GM21619 (cell line): ENCODE data around the gene JUP.

Source experiments
- ATAC-seq: cut with Tn5 transposase; IDR thresholded peaks from one replicate; pipeline ENCODE4 v1.9.1; 2021; ENCODE audit not compliant: unreplicated experiment

The JUP gene

DNA sequence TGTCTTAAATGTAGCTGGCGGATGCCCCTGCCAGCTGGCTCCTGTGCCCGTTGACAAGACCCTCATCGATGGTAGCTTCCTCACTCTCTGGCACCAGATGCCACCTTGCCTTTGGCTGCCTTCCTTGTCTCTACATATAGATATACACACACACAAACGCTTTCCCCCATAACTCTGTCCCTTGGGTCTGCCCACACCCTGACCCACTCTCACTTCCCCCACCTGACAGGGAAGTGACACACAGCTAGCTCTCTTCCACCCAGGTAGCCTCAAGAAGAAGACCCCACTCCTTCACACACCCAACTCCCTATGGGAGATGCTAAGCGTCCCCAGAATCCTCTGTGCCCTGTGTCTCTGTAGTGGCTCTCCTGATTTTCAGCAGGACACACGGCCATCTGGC is 25.6 kb downstream of the JUP start:
- ATAC-seq: no peak

DNA sequence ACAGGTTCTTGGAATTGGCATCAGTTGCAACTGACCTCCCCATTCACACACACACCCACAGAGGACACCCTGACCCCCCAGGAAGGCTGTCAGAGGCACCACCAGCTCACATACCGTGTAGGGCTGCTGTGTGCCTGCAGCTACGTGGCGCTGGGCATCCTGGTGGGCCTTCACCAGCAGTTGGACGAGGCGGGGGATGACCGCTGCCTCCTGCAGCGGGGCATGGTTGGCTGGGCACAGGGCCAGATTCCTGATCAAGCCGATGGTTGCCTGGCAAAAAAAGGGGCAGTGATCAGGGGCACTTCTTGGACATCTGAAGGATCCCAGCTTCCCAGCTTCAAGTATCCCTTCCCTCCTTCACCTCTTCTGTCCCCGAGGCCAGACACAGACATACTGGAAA is 27.9 kb downstream of the JUP start:
- no peak for ATAC-seq

GRCh38 chr17:41754066-41754465 is 32.4 kb downstream of the JUP start:
- no peak for ATAC-seq

GRCh38 chr17:41751288-41751687 is 35.2 kb downstream of the JUP start:
- no peak for ATAC-seq

DNA sequence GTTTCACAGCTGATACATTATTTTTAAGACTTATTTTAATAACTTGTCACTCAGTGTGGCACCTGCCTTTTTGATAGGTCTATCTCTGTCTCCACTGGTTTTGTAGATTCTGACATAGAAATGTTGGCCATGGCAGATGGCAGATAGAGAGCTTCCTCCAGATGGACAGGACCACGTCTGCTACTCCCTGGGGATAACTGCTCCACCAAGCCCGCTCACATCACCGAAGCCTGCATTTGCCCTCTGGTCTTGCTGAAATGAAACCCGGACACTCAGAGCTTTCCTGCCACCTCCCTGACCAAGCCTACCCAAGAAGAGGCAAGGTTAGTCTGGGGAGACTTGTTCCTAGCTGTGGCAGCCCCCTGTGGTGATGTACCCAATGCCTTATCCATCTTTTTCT is 35.6 kb downstream of the JUP start:
- no peak for ATAC-seq

- no peak for ATAC-seq
Observed at GRCh38 chr17:41748275-41748674, 38.2 kb downstream of the JUP start.

GRCh38 chr17:41741709-41742108 is 44.8 kb downstream of the JUP start:
- no peak for ATAC-seq

DNA sequence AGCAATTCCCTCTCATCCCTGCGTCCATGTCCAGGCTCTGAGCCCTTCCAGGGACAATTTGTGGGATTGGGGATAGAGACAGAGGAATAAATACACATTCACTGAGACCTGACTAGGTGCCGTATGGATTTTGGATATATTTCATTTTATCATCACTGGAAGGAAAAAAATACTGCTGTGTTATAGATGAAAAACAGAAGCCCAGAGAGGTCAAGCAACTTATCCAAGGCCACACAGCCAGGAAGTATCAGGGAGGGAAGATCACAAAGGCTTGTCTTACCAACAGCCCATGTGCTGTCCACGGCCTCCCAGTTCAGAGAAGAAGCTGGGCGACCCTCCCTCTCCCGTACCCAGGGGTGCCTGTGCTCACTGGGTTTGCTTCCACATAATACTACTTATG is 46.0 kb downstream of the JUP start:
- no peak for ATAC-seq

DNA sequence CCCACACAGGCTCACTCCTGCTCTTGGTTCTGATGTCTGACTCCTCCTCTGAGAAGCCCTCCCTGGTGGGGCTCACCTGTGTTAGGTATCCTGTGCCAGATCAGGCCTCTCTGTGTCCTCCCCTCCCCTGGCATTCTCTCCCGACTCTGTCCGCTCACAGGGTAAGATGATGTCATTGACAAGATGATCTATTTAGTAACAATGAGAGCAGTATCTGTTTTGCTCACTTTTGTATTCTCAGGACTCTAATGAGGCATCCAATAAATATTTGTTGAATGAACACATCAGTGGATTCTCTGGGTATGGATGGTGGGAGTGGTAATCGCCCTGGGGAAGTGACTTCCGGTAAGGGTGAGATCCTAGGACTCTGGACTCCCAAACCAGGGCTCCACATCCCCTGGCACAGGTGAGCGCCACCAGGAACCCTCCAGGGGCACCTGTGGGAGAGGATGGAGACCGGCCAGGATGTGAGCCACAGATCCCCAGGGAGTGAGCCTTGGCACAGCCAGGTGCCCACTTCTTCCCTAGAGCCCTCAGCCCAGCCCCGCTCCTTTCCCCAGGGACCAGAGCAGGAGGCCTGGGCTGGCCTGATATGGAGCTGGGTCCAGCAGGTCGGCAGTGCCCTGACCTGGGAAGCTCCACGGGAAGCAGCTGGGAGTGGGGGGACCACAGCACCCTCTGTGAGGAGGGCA is 46.7 kb downstream of the JUP start:
- no peak for ATAC-seq

GRCh38 chr17:41738801-41739112 is 47.8 kb downstream of the JUP start:
- ATAC-seq: no peak

DNA sequence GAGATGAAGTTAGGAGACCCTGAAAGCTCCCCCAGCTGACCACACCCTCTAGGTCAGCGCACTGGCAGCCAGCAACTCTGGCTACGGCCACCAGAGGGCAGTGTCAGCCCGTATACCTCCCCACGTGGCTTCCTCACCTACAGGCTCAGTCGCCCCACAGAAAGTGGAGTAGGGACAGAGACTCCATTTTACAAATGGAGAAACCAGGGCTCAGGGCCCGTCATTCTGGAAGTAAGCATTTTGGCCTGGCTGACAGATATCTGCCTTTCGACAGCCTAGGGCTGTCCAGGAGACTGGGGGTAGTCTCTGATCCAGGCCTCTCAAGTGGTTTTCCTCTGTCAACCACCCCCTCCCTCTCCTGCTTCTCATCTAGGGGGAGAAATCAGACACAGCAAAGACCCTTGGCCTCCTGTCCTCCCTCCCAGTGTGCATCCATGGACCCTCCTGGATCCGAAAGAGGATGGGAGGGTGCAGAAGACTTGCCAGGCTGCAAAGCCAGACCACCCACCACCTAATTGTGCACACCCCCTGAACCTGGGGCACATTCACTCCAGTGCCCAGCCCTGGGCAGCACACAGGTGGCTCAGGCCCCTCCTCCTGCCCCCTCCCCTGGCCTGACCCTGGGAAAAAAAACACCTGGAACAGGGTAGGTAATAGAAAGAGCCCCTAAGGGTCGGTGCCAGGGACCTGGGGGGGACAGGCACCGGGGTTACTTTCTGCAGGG is 48.3 kb downstream of the JUP start:
- no peak for ATAC-seq

DNA sequence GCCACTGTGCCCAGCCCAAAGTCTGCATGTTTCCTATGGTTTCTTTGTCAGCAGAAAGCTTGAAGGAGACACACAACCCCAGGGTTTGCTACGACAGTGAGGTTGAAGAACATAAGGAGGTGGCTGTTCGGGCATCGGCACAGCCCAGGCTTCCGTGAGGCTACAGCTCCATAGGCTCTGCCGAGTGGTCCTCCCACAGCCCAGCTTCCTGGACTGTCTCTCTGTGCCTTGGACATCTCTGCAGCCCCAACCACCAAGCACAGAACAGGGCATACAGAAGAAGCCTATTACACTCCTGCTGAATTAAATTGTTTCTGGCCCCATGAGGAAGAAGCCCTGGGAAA is 48.9 kb downstream of the JUP start:
- ATAC-seq: no peak

GRCh38 chr17:41736983-41737679 is 49.4 kb downstream of the JUP start:
- no peak for ATAC-seq

GRCh38 chr17:41735744-41736143 is 50.8 kb downstream of the JUP start:
- ATAC-seq: no peak

DNA sequence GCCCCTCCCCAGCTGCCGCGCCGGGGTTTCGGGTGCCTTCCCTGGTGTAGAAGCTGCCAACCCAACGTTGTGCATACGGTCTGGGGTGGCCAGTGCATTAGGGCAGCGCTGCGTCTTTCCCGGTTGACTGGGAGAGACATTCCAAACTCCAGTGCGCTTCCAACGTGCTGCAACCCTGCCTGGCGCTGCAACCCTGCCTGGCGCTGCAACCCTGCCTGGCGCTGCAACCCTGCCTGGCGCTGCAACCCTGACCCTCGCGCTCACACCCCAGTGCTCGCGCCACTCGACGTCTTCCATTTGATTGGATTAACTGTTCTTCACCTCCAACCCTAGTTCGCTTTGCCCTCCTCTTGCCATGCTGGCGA is 51.6 kb downstream of the JUP start:
- ATAC-seq: no peak

GRCh38 chr17:41734139-41734948 is 52.2 kb downstream of the JUP start, which contains the start of gene HAP1:
HAP1 (minus strand) TSS chr17:41734643; CDS start chr17:41734634, 9 bp downstream.
- ATAC-seq: no peak

- no peak for ATAC-seq
Observed at GRCh38 chr17:41733348-41734138, 53.0 kb downstream of the JUP start.

- ATAC-seq: no peak
Observed at GRCh38 chr17:41731836-41732235, 54.7 kb downstream of the JUP start.

GRCh38 chr17:41730479-41730878 is 56.0 kb downstream of the JUP start:
- ATAC-seq: no peak

DNA sequence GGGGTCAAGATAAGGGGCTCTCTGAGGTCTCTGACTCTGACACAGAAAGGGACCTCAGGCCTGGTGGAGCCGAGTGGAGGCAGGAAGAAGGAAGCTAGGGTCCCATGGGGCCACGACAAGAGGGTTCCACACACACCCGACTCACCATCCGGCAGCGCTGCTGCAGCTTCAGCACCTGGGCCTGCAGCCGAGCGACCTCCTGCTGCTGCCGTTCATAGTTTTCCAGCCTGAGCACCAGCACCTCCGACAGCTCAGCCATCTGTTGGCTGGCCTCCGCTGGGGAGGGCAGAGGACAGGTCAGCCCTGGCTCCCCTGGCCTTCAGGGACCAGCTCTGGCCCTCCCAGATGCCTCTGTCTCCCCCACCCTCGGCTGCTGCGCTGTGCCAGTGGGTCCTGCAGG is 58.5 kb downstream of the JUP start:
- no peak for ATAC-seq

- ATAC-seq: no peak
Observed at GRCh38 chr17:41725134-41725533, 61.4 kb downstream of the JUP start.
